IMR-90 (cell line): ENCODE results near the gene RNF145. TPM values are rescaled to one million over a fixed set of nuclear protein-coding genes. Genes with fewer than 3 reads are reported as not detected.
A peak's percentile ranks its signal among the peaks of the same experiment; 100 is the strongest.

Experiments used
- ATAC-seq: fragments of 200-7000 bp; cut with Tn5 transposase; 2 replicates; pipeline ENCODE4 v1.9.1; 2020; ENCODE audit warnings: low read depth, mild to moderate bottlenecking, moderate library complexity
- BruUV-seq: library from RNA; stranded (reverse); fragments of 400-500 nt; replicated peaks from 2 replicates; lab custom pipeline; 2021; lab: Mats Ljungman, UMichigan
- CTCF ChIA-PET: fragments of 300-600 bp; formaldehyde crosslinking; extraction: SDS; loops from one replicate; lab custom pipeline; 2021; ENCODE audit warnings: antibody characterized with exemption; lab: Yijun Ruan, JAX
- POLR2A ChIA-PET: fragments of 300-600 bp; sonication (Branson Sonifier 250); formaldehyde crosslinking; loops from one replicate; lab custom pipeline; 2022; ENCODE audit warnings: antibody characterized with exemption; ENCODE audit not compliant: unreplicated experiment; lab: Charles Lee
- DNase-seq: peaks from one replicate; pipeline ENCODE4 v3.0.0; 2013
- H2AFZ ChIP-seq: replicated peaks from 2 replicates; pipeline ENCODE3; 2013; ENCODE audit warnings: low read length, mild to moderate bottlenecking; ENCODE audit not compliant: poor library complexity
- H2AK5ac ChIP-seq: 2 replicates; pipeline ENCODE4 v1.6.1; 2013; ENCODE audit warnings: low read depth, low read length, inconsistent platforms
- H2AK9ac ChIP-seq: replicated peaks from 2 replicates; pipeline ENCODE3; 2013; ENCODE audit warnings: mild to moderate bottlenecking, low read depth, low read length, moderate library complexity; ENCODE audit not compliant: poor library complexity
- H2BK120ac ChIP-seq: 2 replicates; pipeline ENCODE4 v1.6.1; 2013; ENCODE audit warnings: low read depth, low read length, inconsistent platforms
- H2BK15ac ChIP-seq: 3 replicates; pipeline ENCODE4 v1.6.1; 2013; ENCODE audit warnings: low read depth, low read length, inconsistent platforms
- H2BK20ac ChIP-seq: 2 replicates; pipeline ENCODE4 v1.6.1; 2013; ENCODE audit warnings: low read depth, mild to moderate bottlenecking, inconsistent platforms, low read length, moderate library complexity
- H2BK5ac ChIP-seq: 2 replicates; pipeline ENCODE4 v1.6.1; 2013; ENCODE audit warnings: mild to moderate bottlenecking, low read depth, low read length, inconsistent platforms; ENCODE audit not compliant: poor library complexity, severe bottlenecking
- H3K14ac ChIP-seq: replicated peaks from 2 replicates; pipeline ENCODE4 v1.6.1; 2013; ENCODE audit warnings: low read depth, low read length, inconsistent platforms
- H3K18ac ChIP-seq: 2 replicates; pipeline ENCODE4 v1.6.1; 2013; ENCODE audit warnings: low read depth, low read length, control low read depth
- H3K23ac ChIP-seq: 2 replicates; pipeline ENCODE4 v1.6.1; 2013; ENCODE audit warnings: low read depth, low read length, inconsistent platforms
- H3K27ac ChIP-seq: 2 replicates; pipeline ENCODE4 v1.5.1; 2013; ENCODE audit warnings: mild to moderate bottlenecking, control low read depth, low read length; ENCODE audit not compliant: insufficient read depth
- H3K27me3 ChIP-seq: 2 replicates; pipeline ENCODE4 v1.6.1; 2013; ENCODE audit warnings: low read length; ENCODE audit not compliant: control insufficient read depth, insufficient read depth
- H3K36me3 ChIP-seq: 2 replicates; pipeline ENCODE4 v1.6.1; 2013; ENCODE audit warnings: low read length, mixed read lengths; ENCODE audit not compliant: control insufficient read depth, insufficient read depth
- H3K4ac ChIP-seq: 2 replicates; pipeline ENCODE4 v1.6.1; 2013; ENCODE audit warnings: low read depth, low read length, inconsistent platforms
- H3K4me1 ChIP-seq: 2 replicates; pipeline ENCODE4 v1.6.1; 2013; ENCODE audit warnings: low read length, mixed read lengths; ENCODE audit not compliant: control insufficient read depth, insufficient read depth
- H3K4me2 ChIP-seq: 2 replicates; pipeline ENCODE4 v1.6.1; 2013; ENCODE audit warnings: low read depth, mild to moderate bottlenecking, control low read depth, low read length, moderate library complexity
- H3K4me3 ChIP-seq: 2 replicates; pipeline ENCODE4 v1.5.1; 2013; ENCODE audit warnings: low read depth, mild to moderate bottlenecking, control low read depth, low read length, moderate library complexity; ENCODE audit not compliant: insufficient read depth
- H3K56ac ChIP-seq: 2 replicates; pipeline ENCODE4 v1.6.1; 2013; ENCODE audit warnings: low read length, inconsistent platforms; ENCODE audit not compliant: insufficient read depth; ENCODE audit errors: extremely low read depth
- H3K79me1 ChIP-seq, 2 experiments: 2 replicates each; pipeline ENCODE4 v1.6.1; 2013; ENCODE audit warnings: low read length in 2 of 2, inconsistent platforms in 1 of 2, low read depth in 1 of 2
- H3K9ac ChIP-seq: 2 replicates; pipeline ENCODE4 v1.6.1; 2013; ENCODE audit warnings: low read depth, low read length, control low read depth
- H3K9me1 ChIP-seq: 2 replicates; pipeline ENCODE4 v1.6.1; 2013; ENCODE audit warnings: low read length, inconsistent platforms; ENCODE audit not compliant: insufficient read depth
- H3K9me3 ChIP-seq: 2 replicates; pipeline ENCODE4 v1.6.1; 2013; ENCODE audit warnings: low read length; ENCODE audit not compliant: control insufficient read depth, insufficient read depth
- H4K20me1 ChIP-seq: 2 replicates; pipeline ENCODE4 v1.6.1; 2013; ENCODE audit warnings: low read length, inconsistent platforms; ENCODE audit not compliant: insufficient read depth
- H4K5ac ChIP-seq: 2 replicates; pipeline ENCODE4 v1.6.1; 2013; ENCODE audit warnings: mild to moderate bottlenecking, low read depth, low read length, control low read depth
- H4K8ac ChIP-seq, 2 experiments: 2 replicates each; pipeline ENCODE4 v1.6.1; 2013; ENCODE audit warnings: low read depth in 2 of 2, low read length in 2 of 2, control low read depth in 1 of 2, inconsistent platforms in 1 of 2
- H4K91ac ChIP-seq: 2 replicates; pipeline ENCODE4 v1.6.1; 2013; ENCODE audit warnings: low read depth, low read length, inconsistent platforms; ENCODE audit not compliant: insufficient read depth
- RAD21 ChIP-seq: IDR thresholded peaks from 2 replicates; pipeline ENCODE4 v1.6.1; 2012; ENCODE audit warnings: low read length, improper control_type of control experiment
- RFX5 ChIP-seq: IDR thresholded peaks from 2 replicates; pipeline ENCODE4 v1.8.0; 2012; ENCODE audit warnings: low read depth, mild to moderate bottlenecking, low read length, moderate library complexity
- USF2 ChIP-seq: fragments of 150-350 bp; IDR thresholded peaks from 2 replicates; pipeline ENCODE4 v1.6.1; 2017; ENCODE audit warnings: mild to moderate bottlenecking, antibody characterized with exemption, low read length, low read depth
- WGBS, 2 experiments: methylation state at CpG; one replicate each; pipeline versions ENCODE4 v1.1.5 to v1.1.7; 2013; ENCODE audit warnings: missing lambda C conversion rate in 2 of 2; ENCODE audit not compliant: insufficient read length in 1 of 2; ENCODE audit errors: extremely low coverage in 2 of 2; 5-methylcytosine and 5-hydroxymethylcytosine counted together
- dilution Hi-C: fragments of 300-500 bp; cut with HindIII; formaldehyde crosslinking; loops from one replicate; pipeline ENCODE4 v1.14.3; 2018; ENCODE audit warnings: low sequenced_read_pairs; ENCODE audit not compliant: unreplicated experiment
- in situ Hi-C: fragments of 300-500 bp; cut with MboI; formaldehyde crosslinking; loops from 3 replicates; pipeline ENCODE4 v1.14.3; 2019; ENCODE audit warnings: low sequenced_read_pairs, inconsistent platforms, mixed read lengths
- intact Hi-C: fragments of 100-400 bp; cut with micrococcal nuclease; formaldehyde crosslinking; loops from 2 replicates; pipeline ENCODE4 v1.10.0; 2022
- polyA plus RNA-seq, 3 experiments: library from polyadenylated mRNA; depleted of rRNA; stranded (reverse); fragments of >200 nt; gene quantifications; 2 replicates each; pipeline ENCODE4 v1.2.3, GENCODE V29; 2012; ENCODE audit warnings: low replicate concordance in 1 of 3
- total RNA-seq: library from RNA; depleted of rRNA; stranded (reverse); fragments of >200 nt; gene quantifications from 2 replicates; pipeline ENCODE4 v1.2.3, GENCODE V29; 2012

RNF145 gene
- total and polyA plus RNA-seq, 2 of the 4 experiments (the other 2 are of a cell fraction) = 50.0 to 57.0 TPM

GRCh38 chr5:159244163-159244562 is 34.8 kb upstream of the RNF145 start:
- Histone ChIP-seq H3K27ac (no peak overlapping the region), H3K9me3 (no peaks in the 10 kb centered on the region), H2AK9ac (no peak overlapping the region), H2BK20ac (no peak overlapping the region), H3K4me1 (peaks cover 1% of the 10 kb centered on the region; the same call in 1 of the 2 replicates), H3K9ac (no peak overlapping the region), H2BK5ac (no peak overlapping the region), H3K36me3 (no peaks in the 10 kb centered on the region), H4K91ac (no peak overlapping the region), H3K56ac (no peak overlapping the region), H3K18ac (no peak overlapping the region), H3K9me1 (peaks cover 3% of the 10 kb centered on the region; the same call in 1 of the 2 replicates), H4K8ac (no peak overlapping the region), H4K20me1 (no peaks in the 10 kb centered on the region), H3K4me3 (no peak overlapping the region), H2AFZ (no peak overlapping the region), H3K23ac (no peak overlapping the region), H3K4me2 (no peak overlapping the region), H3K14ac (no peak overlapping the region), H4K5ac (no peak overlapping the region), H2BK120ac (no peak overlapping the region), H3K79me1 (no peaks in the 10 kb centered on the region), H3K4ac (no peak overlapping the region), H2AK5ac (no peak overlapping the region), H2BK15ac (no peak overlapping the region), H3K27me3 (peaks cover 5% of the 10 kb centered on the region)
- DNase-seq (peak; percentile 4), ATAC-seq (no peak)
- POLR2A ChIA-PET = no interaction called here
- intact Hi-C loops (no loop called here), in situ Hi-C loops (no loop called here), dilution Hi-C loops (no loop called here)
- CTCF ChIA-PET = interaction anchor here (1.4 kb wide), 1 partner anchor 87 kb away, joined by 3 read pairs; no protein-coding TSS in a partner anchor
- BruUV-seq = no TSS peak
- TF ChIP-seq USF2 = no peak
- TF ChIP-seq RAD21 = no peak
- peak; percentile 94 for TF ChIP-seq RFX5
- WGBS, 2 experiments = no CpG with 5 or more reads among the region's 3 CpGs
